ENCODE results near the gene ZFHX2.

Gene ZFHX2

GRCh38 chr14:23570806-23571483, 19.4 kb upstream of the ZFHX2 start:
- Histone ChIP-seq H3K9me3 (ENCODE audit: control insufficient read depth, insufficient read depth, low read length) (no peaks in the 10 kb centered on the region), H3K27me3 (ENCODE audit: control insufficient read depth, insufficient read depth, low read length) (peaks cover 11% of the 10 kb centered on the region), H3K4me3 (ENCODE audit: low read depth, low read length) (no peak overlapping the region), H3K9ac (ENCODE audit: low read depth, low read length) (no peak overlapping the region), H3K4me1 (ENCODE audit: control insufficient read depth, insufficient read depth, low read length) (peaks cover 21% of the 10 kb centered on the region), H3K36me3 (ENCODE audit: control insufficient read depth, insufficient read depth, low read length) (peaks cover 3% of the 10 kb centered on the region)

GRCh38 chr14:23569443-23570151, 18.0 kb upstream of the ZFHX2 start:
- H3K4me3 ChIP-seq (ENCODE audit: low read depth, low read length), result peak overlapping the region; percentile 22
- H3K4me1 ChIP-seq (ENCODE audit: control insufficient read depth, insufficient read depth, low read length), result peaks cover 21% of the 10 kb centered on the region
- H3K9me3 ChIP-seq (ENCODE audit: control insufficient read depth, insufficient read depth, low read length), result no peaks in the 10 kb centered on the region
- peaks cover under 1% of the 10 kb centered on the region for H3K27me3 ChIP-seq (ENCODE audit: control insufficient read depth, insufficient read depth, low read length)
- H3K36me3 ChIP-seq (ENCODE audit: control insufficient read depth, insufficient read depth, low read length), result peaks cover 9% of the 10 kb centered on the region
- H3K9ac ChIP-seq (ENCODE audit: low read depth, low read length), result no peak overlapping the region

- peak overlapping the region; percentile 22 for H3K4me3 ChIP-seq (ENCODE audit: low read depth, low read length)
- H3K9ac ChIP-seq (ENCODE audit: low read depth, low read length), result no peak overlapping the region
- peaks cover 9% of the 10 kb centered on the region for H3K36me3 ChIP-seq (ENCODE audit: control insufficient read depth, insufficient read depth, low read length)
Measured at GRCh38 chr14:23568600-23569331, 17.2 kb upstream of the ZFHX2 start.

GRCh38 chr14:23568021-23568599, 16.5 kb upstream of the ZFHX2 start:
- Histone ChIP-seq H3K9ac (ENCODE audit: low read depth, low read length) (no peak overlapping the region), H3K4me1 (ENCODE audit: control insufficient read depth, insufficient read depth, low read length) (peaks cover 20% of the 10 kb centered on the region), H3K9me3 (ENCODE audit: control insufficient read depth, insufficient read depth, low read length) (no peaks in the 10 kb centered on the region), H3K4me3 (ENCODE audit: low read depth, low read length) (peak overlapping the region; percentile 95), H3K36me3 (ENCODE audit: control insufficient read depth, insufficient read depth, low read length) (peaks cover 14% of the 10 kb centered on the region), H3K27me3 (ENCODE audit: control insufficient read depth, insufficient read depth, low read length) (no peaks in the 10 kb centered on the region)

More at GRCh38 chr14:23568600-23569331, 17.2 kb upstream of the ZFHX2 start:
- no peaks in the 10 kb centered on the region for H3K9me3 ChIP-seq (ENCODE audit: control insufficient read depth, insufficient read depth, low read length)
- peaks cover 21% of the 10 kb centered on the region for H3K4me1 ChIP-seq (ENCODE audit: control insufficient read depth, insufficient read depth, low read length)
- no peaks in the 10 kb centered on the region for H3K27me3 ChIP-seq (ENCODE audit: control insufficient read depth, insufficient read depth, low read length)

- peaks cover 16% of the 10 kb centered on the region for H3K36me3 ChIP-seq (ENCODE audit: control insufficient read depth, insufficient read depth, low read length)
- H3K27me3 ChIP-seq (ENCODE audit: control insufficient read depth, insufficient read depth, low read length), result no peaks in the 10 kb centered on the region
- no peaks in the 10 kb centered on the region for H3K9me3 ChIP-seq (ENCODE audit: control insufficient read depth, insufficient read depth, low read length)
- peaks cover 19% of the 10 kb centered on the region for H3K4me1 ChIP-seq (ENCODE audit: control insufficient read depth, insufficient read depth, low read length)
- peak within 1 kb of the TSS; percentile 77 for H3K9ac ChIP-seq (ENCODE audit: low read depth, low read length)
- H3K4me3 ChIP-seq (ENCODE audit: low read depth, low read length), result peak within 1 kb of the TSS; percentile 95
Measured at GRCh38 chr14:23567186-23568020, 15.8 kb upstream of the ZFHX2 start, which contains the start of gene AP1G2. Gene AP1G2 (minus strand): TSS chr14:23567791. CDS start chr14:23567314, 477 bp downstream.

GRCh38 chr14:23566778-23567185, 15.2 kb upstream of the ZFHX2 start:
- Histone ChIP-seq H3K4me1 (ENCODE audit: control insufficient read depth, insufficient read depth, low read length) (peaks cover 19% of the 10 kb centered on the region), H3K36me3 (ENCODE audit: control insufficient read depth, insufficient read depth, low read length) (peaks cover 22% of the 10 kb centered on the region), H3K9ac (ENCODE audit: low read depth, low read length) (peak overlapping the region; percentile 77), H3K9me3 (ENCODE audit: control insufficient read depth, insufficient read depth, low read length) (no peaks in the 10 kb centered on the region), H3K27me3 (ENCODE audit: control insufficient read depth, insufficient read depth, low read length) (no peaks in the 10 kb centered on the region), H3K4me3 (ENCODE audit: low read depth, low read length) (peak overlapping the region; percentile 95)

- peak overlapping the region; percentile 95 for H3K4me3 ChIP-seq (ENCODE audit: low read depth, low read length)
- peaks cover 19% of the 10 kb centered on the region for H3K4me1 ChIP-seq (ENCODE audit: control insufficient read depth, insufficient read depth, low read length)
- H3K27me3 ChIP-seq (ENCODE audit: control insufficient read depth, insufficient read depth, low read length), result no peaks in the 10 kb centered on the region
- peaks cover 28% of the 10 kb centered on the region for H3K36me3 ChIP-seq (ENCODE audit: control insufficient read depth, insufficient read depth, low read length)
- no peaks in the 10 kb centered on the region for H3K9me3 ChIP-seq (ENCODE audit: control insufficient read depth, insufficient read depth, low read length)
- peak overlapping the region; percentile 77 for H3K9ac ChIP-seq (ENCODE audit: low read depth, low read length)
Measured at GRCh38 chr14:23566112-23566777, 14.7 kb upstream of the ZFHX2 start.

GRCh38 chr14:23565626-23566025, 14.1 kb upstream of the ZFHX2 start:
- no peaks in the 10 kb centered on the region for H3K9me3 ChIP-seq (ENCODE audit: control insufficient read depth, insufficient read depth, low read length)
- H3K4me3 ChIP-seq (ENCODE audit: low read depth, low read length), result no peak overlapping the region
- H3K9ac ChIP-seq (ENCODE audit: low read depth, low read length), result no peak overlapping the region
- H3K4me1 ChIP-seq (ENCODE audit: control insufficient read depth, insufficient read depth, low read length), result peaks cover 19% of the 10 kb centered on the region
- H3K27me3 ChIP-seq (ENCODE audit: control insufficient read depth, insufficient read depth, low read length), result no peaks in the 10 kb centered on the region
- H3K36me3 ChIP-seq (ENCODE audit: control insufficient read depth, insufficient read depth, low read length), result peaks cover 33% of the 10 kb centered on the region

- Histone ChIP-seq H3K36me3 (ENCODE audit: control insufficient read depth, insufficient read depth, low read length) (peaks cover 38% of the 10 kb centered on the region), H3K27me3 (ENCODE audit: control insufficient read depth, insufficient read depth, low read length) (no peaks in the 10 kb centered on the region), H3K9me3 (ENCODE audit: control insufficient read depth, insufficient read depth, low read length) (no peaks in the 10 kb centered on the region), H3K4me3 (ENCODE audit: low read depth, low read length) (no peak overlapping the region), H3K4me1 (ENCODE audit: control insufficient read depth, insufficient read depth, low read length) (peaks cover 19% of the 10 kb centered on the region), H3K9ac (ENCODE audit: low read depth, low read length) (no peak overlapping the region)
Measured at GRCh38 chr14:23564876-23565275, 13.3 kb upstream of the ZFHX2 start.

- Histone ChIP-seq H3K27me3 (ENCODE audit: control insufficient read depth, insufficient read depth, low read length) (no peaks in the 10 kb centered on the region), H3K4me3 (ENCODE audit: low read depth, low read length) (no peak overlapping the region), H3K4me1 (ENCODE audit: control insufficient read depth, insufficient read depth, low read length) (peaks cover 13% of the 10 kb centered on the region), H3K9me3 (ENCODE audit: control insufficient read depth, insufficient read depth, low read length) (no peaks in the 10 kb centered on the region), H3K9ac (ENCODE audit: low read depth, low read length) (no peak overlapping the region), H3K36me3 (ENCODE audit: control insufficient read depth, insufficient read depth, low read length) (peaks cover 39% of the 10 kb centered on the region)
Measured at GRCh38 chr14:23564181-23564812, 12.7 kb upstream of the ZFHX2 start.
